Trophoblast cell (in vitro differentiated cells and primary cell): ENCODE results near the gene MNDA.

Experiments used
- DNase-seq, 2 donors: peaks; one replicate each; pipeline ENCODE4 v3.0.0-alpha.2; 2016
- H2AFZ ChIP-seq: 2 replicates; pipeline ENCODE4 v1.6.1; 2013; ENCODE audit warnings: low read length, moderate library complexity, mild to moderate bottlenecking; ENCODE audit not compliant: insufficient read depth, poor library complexity
- H2AK5ac ChIP-seq: 2 replicates; pipeline ENCODE4 v1.6.1; 2013; ENCODE audit warnings: mild to moderate bottlenecking, low read length
- H2BK120ac ChIP-seq: 2 replicates; pipeline ENCODE4 v1.6.1; 2013; ENCODE audit warnings: low read length, mild to moderate bottlenecking, moderate library complexity; ENCODE audit not compliant: insufficient read depth, poor library complexity
- H2BK12ac ChIP-seq: 2 replicates; pipeline ENCODE4 v1.6.1; 2013; ENCODE audit warnings: mild to moderate bottlenecking, low read length, moderate library complexity
- H2BK5ac ChIP-seq: 2 replicates; pipeline ENCODE4 v1.6.1; 2013; ENCODE audit warnings: low read length, low read depth, moderate library complexity, mild to moderate bottlenecking; ENCODE audit not compliant: poor library complexity
- H3K14ac ChIP-seq: 2 replicates; pipeline ENCODE4 v1.6.1; 2013; ENCODE audit warnings: mild to moderate bottlenecking, low read length
- H3K18ac ChIP-seq: 2 replicates; pipeline ENCODE4 v1.6.1; 2013; ENCODE audit warnings: mild to moderate bottlenecking, low read length
- H3K23ac ChIP-seq: 2 replicates; pipeline ENCODE4 v1.6.1; 2013; ENCODE audit warnings: low read length
- H3K27ac ChIP-seq: 2 replicates; pipeline ENCODE4 v1.5.1; 2013; ENCODE audit warnings: low read depth, mild to moderate bottlenecking, inconsistent platforms, low read length, moderate library complexity
- H3K27me3 ChIP-seq: 2 replicates; pipeline ENCODE4 v1.6.1; 2013; ENCODE audit warnings: inconsistent platforms, mild to moderate bottlenecking, low read length, moderate library complexity; ENCODE audit not compliant: insufficient read depth
- H3K36me3 ChIP-seq, 2 experiments: 1 replicate in 1 of 2; 2 replicates in 1 of 2; pipeline ENCODE4 v1.6.1; 2013; ENCODE audit warnings: low read length in 2 of 2, mild to moderate bottlenecking in 2 of 2, moderate library complexity in 1 of 2; ENCODE audit not compliant: insufficient read depth in 2 of 2, control insufficient read depth in 1 of 2
- H3K4ac ChIP-seq: 2 replicates; pipeline ENCODE4 v1.6.1; 2013; ENCODE audit warnings: low read depth, mild to moderate bottlenecking, low read length, moderate library complexity
- H3K4me1 ChIP-seq, 2 experiments: 1 replicate in 1 of 2; 2 replicates in 1 of 2; pipeline ENCODE4 v1.6.1; 2013; ENCODE audit warnings: low read length in 2 of 2, mild to moderate bottlenecking in 2 of 2, moderate library complexity in 1 of 2; ENCODE audit not compliant: insufficient read depth in 2 of 2, control insufficient read depth in 1 of 2
- H3K4me2 ChIP-seq: 2 replicates; pipeline ENCODE4 v1.6.1; 2013; ENCODE audit warnings: inconsistent platforms, mild to moderate bottlenecking, low read length, moderate library complexity
- H3K4me3 ChIP-seq: 2 replicates; pipeline ENCODE4 v1.5.1; 2013; ENCODE audit warnings: mild to moderate bottlenecking, low read depth, low read length, inconsistent platforms
- H3K79me1 ChIP-seq: one replicate; pipeline ENCODE4 v1.6.1; 2013; ENCODE audit warnings: low read length
- H3K79me2 ChIP-seq: 2 replicates; pipeline ENCODE4 v1.6.1; 2013; ENCODE audit warnings: low read length, mild to moderate bottlenecking; ENCODE audit not compliant: control insufficient read depth, insufficient read depth, poor library complexity
- H3K9ac ChIP-seq: 2 replicates; pipeline ENCODE4 v1.6.1; 2013; ENCODE audit warnings: mild to moderate bottlenecking, low read length
- H3K9me3 ChIP-seq: 2 replicates; pipeline ENCODE4 v1.6.1; 2013; ENCODE audit warnings: low read depth, mild to moderate bottlenecking, control low read depth, inconsistent platforms, low read length; ENCODE audit not compliant: insufficient read depth
- H4K12ac ChIP-seq: 2 replicates; pipeline ENCODE4 v1.6.1; 2013; ENCODE audit warnings: low read depth, mild to moderate bottlenecking, low read length, moderate library complexity
- H4K8ac ChIP-seq: 2 replicates; pipeline ENCODE4 v1.6.1; 2013; ENCODE audit warnings: low read depth, mild to moderate bottlenecking, low read length, moderate library complexity
- H4K91ac ChIP-seq: one replicate; pipeline ENCODE4 v1.6.1; 2013; ENCODE audit warnings: low read depth, mild to moderate bottlenecking, low read length, moderate library complexity
- WGBS: extraction: QIAGEN DNeasy Blood & Tissue Kit; methylation state at CpG from one replicate; pipeline ENCODE4 v1.1.7; 2013; ENCODE audit warnings: missing lambda C conversion rate; ENCODE audit not compliant: insufficient read length, insufficient coverage; ENCODE audit errors: extremely low coverage; 5-methylcytosine and 5-hydroxymethylcytosine counted together

The MNDA gene

DNA sequence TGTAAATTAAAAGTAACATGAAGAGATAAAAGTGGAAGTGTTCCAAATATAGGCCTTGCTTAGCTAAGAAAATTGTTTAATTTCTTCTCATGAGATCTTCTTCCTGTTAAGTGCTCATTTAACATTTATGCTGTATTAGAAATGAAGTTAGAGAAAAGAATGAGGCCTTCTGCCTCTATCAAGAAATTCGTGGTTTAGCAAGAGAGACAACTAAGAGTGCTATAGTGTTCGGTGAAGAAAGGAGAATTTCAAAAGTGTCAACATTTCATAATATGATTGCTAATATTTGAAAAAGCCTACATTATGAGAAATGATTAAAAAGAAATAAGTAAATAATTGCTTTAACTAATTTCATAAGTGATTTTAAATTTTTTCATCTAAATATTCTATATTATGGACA is 18.8 kb upstream of the MNDA start:
- Histone ChIP-seq H3K23ac (no peak overlapping the region), H2BK12ac (no peak overlapping the region), H2AFZ (no peak overlapping the region), H3K9ac (no peak overlapping the region), H3K9me3 (no peaks in the 10 kb centered on the region), H4K12ac (no peak overlapping the region), H3K4ac (no peak overlapping the region), H3K18ac (no peak overlapping the region), H3K4me3 (no peak overlapping the region), H3K79me1 (no peaks in the 10 kb centered on the region), H2BK5ac (no peak overlapping the region), H3K79me2 (no peaks in the 10 kb centered on the region), H3K27ac (no peak overlapping the region), H3K4me1 (no peaks in the 10 kb centered on the region), H3K27me3 (no peaks in the 10 kb centered on the region), H2AK5ac (no peak overlapping the region), H3K4me2 (no peak overlapping the region), H3K14ac (no peak overlapping the region), H4K91ac (no peak overlapping the region), H2BK120ac (no peak overlapping the region), H3K36me3 (no peaks in the 10 kb centered on the region), H4K8ac (no peak overlapping the region)
- no peak for DNase-seq
- WGBS = no CpG with 5 or more reads among the region's 2 CpGs

DNA sequence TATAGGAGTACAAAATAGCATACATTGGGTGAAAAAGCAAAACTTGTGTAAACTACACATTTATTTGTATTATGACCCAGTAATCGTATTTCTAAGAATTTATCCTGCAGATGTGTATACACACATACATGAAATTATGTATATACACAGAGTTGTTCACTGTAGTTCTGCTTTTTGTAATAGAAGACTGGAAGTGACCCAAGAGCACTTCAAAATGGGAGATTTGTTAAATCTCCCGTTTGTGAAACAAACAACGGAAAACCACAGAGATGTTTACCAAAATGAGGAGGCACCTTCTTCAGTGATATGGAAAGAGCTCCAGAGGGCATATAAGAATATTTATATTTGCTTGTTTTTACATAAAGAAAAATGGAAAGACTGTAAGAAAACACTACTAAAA is 18.0 kb upstream of the MNDA start:
- Histone ChIP-seq H3K4me2 (no peak overlapping the region), H3K23ac (no peak overlapping the region), H3K14ac (no peak overlapping the region), H3K27me3 (no peaks in the 10 kb centered on the region), H3K79me2 (no peaks in the 10 kb centered on the region), H2AFZ (no peak overlapping the region), H2BK120ac (no peak overlapping the region), H2AK5ac (no peak overlapping the region), H3K9ac (no peak overlapping the region), H3K4me3 (no peak overlapping the region), H2BK5ac (no peak overlapping the region), H3K79me1 (no peaks in the 10 kb centered on the region), H4K12ac (no peak overlapping the region), H3K4ac (no peak overlapping the region), H3K27ac (no peak overlapping the region), H3K4me1 (no peaks in the 10 kb centered on the region), H4K8ac (no peak overlapping the region), H4K91ac (no peak overlapping the region), H3K36me3 (no peaks in the 10 kb centered on the region), H3K18ac (no peak overlapping the region), H2BK12ac (no peak overlapping the region), H3K9me3 (no peaks in the 10 kb centered on the region)
- WGBS = no CpG with 5 or more reads among the region's 3 CpGs
- no peak for DNase-seq

DNA sequence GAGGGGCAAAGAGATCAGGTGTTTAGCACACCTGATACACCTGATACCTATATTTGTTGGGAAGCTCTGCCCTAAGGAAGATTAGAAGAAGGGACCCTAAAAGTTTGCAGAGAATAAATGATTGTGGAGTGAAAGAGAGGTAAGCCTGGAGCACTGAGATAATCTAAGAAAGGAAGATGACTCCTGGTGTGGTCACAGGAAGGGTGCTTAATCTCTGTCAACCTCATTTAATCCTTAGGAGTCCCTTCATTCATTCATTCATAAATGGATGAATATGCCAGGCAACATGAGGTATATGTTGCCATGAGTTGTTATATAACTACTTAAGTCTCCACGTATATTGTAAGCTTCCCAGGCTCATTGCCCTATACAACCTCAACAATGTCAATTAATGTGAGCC is 16.2 kb upstream of the MNDA start:
- Histone ChIP-seq H3K27ac (no peak overlapping the region), H2BK120ac (no peak overlapping the region), H4K12ac (no peak overlapping the region), H3K23ac (no peak overlapping the region), H3K18ac (no peak overlapping the region), H3K4me1 (peaks cover 0 to 2% of the 10 kb centered on the region in 2 experiments), H3K4ac (no peak overlapping the region), H3K9me3 (no peaks in the 10 kb centered on the region), H3K79me1 (no peaks in the 10 kb centered on the region), H3K4me2 (no peak overlapping the region), H3K4me3 (no peak overlapping the region), H4K91ac (no peak overlapping the region), H3K27me3 (no peaks in the 10 kb centered on the region), H3K9ac (no peak overlapping the region), H3K14ac (no peak overlapping the region), H3K36me3 (no peaks in the 10 kb centered on the region), H2BK12ac (no peak overlapping the region), H3K79me2 (no peaks in the 10 kb centered on the region), H4K8ac (no peak overlapping the region), H2AFZ (no peak overlapping the region), H2AK5ac (no peak overlapping the region), H2BK5ac (no peak overlapping the region)
- WGBS = no CpG with 5 or more reads among the region's 1 CpG
- no peak for DNase-seq

DNA sequence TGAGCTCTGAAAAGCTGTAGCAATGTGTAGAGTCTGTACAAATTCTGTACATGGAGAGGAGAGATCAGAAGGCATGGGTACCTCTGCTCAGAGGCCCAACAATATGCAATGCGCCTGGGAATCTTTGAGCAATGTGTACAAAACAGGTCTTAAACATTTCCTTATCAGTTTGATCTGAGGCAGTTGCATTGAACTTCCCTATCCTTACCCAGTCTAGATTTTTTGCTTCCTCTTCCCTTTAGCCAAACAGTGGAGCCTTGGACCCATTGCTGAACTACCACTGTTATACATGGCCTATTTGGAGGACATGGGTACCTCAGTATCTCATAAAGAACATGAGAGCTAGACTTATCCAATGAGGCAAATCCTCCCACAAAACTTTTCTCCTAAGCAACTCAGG is 12.6 kb upstream of the MNDA start:
- Histone ChIP-seq H4K91ac (no peak overlapping the region), H3K23ac (no peak overlapping the region), H3K4me3 (no peak overlapping the region)

More for the DNA sequence above, 12.6 kb upstream of the MNDA start:
- WGBS = no CpG with 5 or more reads among the region's 1 CpG
- Histone ChIP-seq H3K79me2 (no peaks in the 10 kb centered on the region), H3K4me2 (no peak overlapping the region), H3K79me1 (no peaks in the 10 kb centered on the region), H3K27ac (no peak overlapping the region), H3K9ac (no peak overlapping the region), H3K4ac (no peak overlapping the region), H2BK5ac (no peak overlapping the region), H4K8ac (no peak overlapping the region), H4K12ac (no peak overlapping the region), H3K4me1 (peaks cover 0 to 2% of the 10 kb centered on the region in 2 experiments), H2BK12ac (no peak overlapping the region), H2AK5ac (no peak overlapping the region), H3K14ac (no peak overlapping the region), H3K36me3 (no peaks in the 10 kb centered on the region), H2BK120ac (no peak overlapping the region), H3K9me3 (no peaks in the 10 kb centered on the region), H3K18ac (no peak overlapping the region), H3K27me3 (no peaks in the 10 kb centered on the region), H2AFZ (no peak overlapping the region)
- DNase-seq = peak in 1 of 2 donors; percentile 23
